H9 (cell line): Measurements from ENCODE around the gene TSPO2. TPM values are rescaled to one million over a fixed set of nuclear protein-coding genes. Genes with fewer than 3 reads are reported as not detected.

Experiments used
- DNase-seq: peaks from one replicate; pipeline ENCODE4 v3.0.0-alpha.2; 2017
- H2AFZ ChIP-seq: one replicate; pipeline ENCODE4 v1.6.1; 2013; ENCODE audit warnings: mild to moderate bottlenecking, low read length, control low read depth, moderate library complexity
- H2AK5ac ChIP-seq: 2 replicates; pipeline ENCODE4 v1.6.1; 2013; ENCODE audit warnings: low read length, control low read depth, mixed read lengths; ENCODE audit not compliant: insufficient read length
- H2BK120ac ChIP-seq: one replicate; pipeline ENCODE4 v1.6.1; 2013; ENCODE audit warnings: low read depth, mild to moderate bottlenecking, low read length, control low read depth, inconsistent platforms; ENCODE audit not compliant: poor library complexity, severe bottlenecking
- H2BK12ac ChIP-seq: 2 replicates; pipeline ENCODE4 v1.6.1; 2013; ENCODE audit warnings: low read length, control low read depth, mixed read lengths, low read depth; ENCODE audit not compliant: insufficient read length
- H2BK15ac ChIP-seq: 2 replicates; pipeline ENCODE4 v1.6.1; 2013; ENCODE audit warnings: low read depth, low read length, control low read depth
- H2BK20ac ChIP-seq: one replicate; pipeline ENCODE4 v1.6.1; 2013; ENCODE audit warnings: low read depth, mild to moderate bottlenecking, low read length, control low read depth, inconsistent platforms; ENCODE audit not compliant: poor library complexity, severe bottlenecking
- H2BK5ac ChIP-seq: 2 replicates; pipeline ENCODE4 v1.6.1; 2013; ENCODE audit warnings: low read length, control low read depth, mixed read lengths; ENCODE audit not compliant: insufficient read length
- H3K14ac ChIP-seq: 2 replicates; pipeline ENCODE4 v1.6.1; 2013; ENCODE audit warnings: low read length, control low read depth; ENCODE audit not compliant: insufficient read depth
- H3K18ac ChIP-seq: 2 replicates; pipeline ENCODE4 v1.6.1; 2013; ENCODE audit warnings: low read depth, mild to moderate bottlenecking, mixed read lengths, low read length, control low read depth; ENCODE audit not compliant: insufficient read length
- H3K23ac ChIP-seq: 2 replicates; pipeline ENCODE4 v1.6.1; 2013; ENCODE audit warnings: low read length, control low read depth, mixed read lengths, low read depth; ENCODE audit not compliant: insufficient read length
- H3K23me2 ChIP-seq: 2 replicates; pipeline ENCODE4 v1.6.1; 2013; ENCODE audit warnings: low read depth, mild to moderate bottlenecking, mixed read lengths, low read length, control low read depth; ENCODE audit not compliant: insufficient read length, poor library complexity, severe bottlenecking
- H3K27ac ChIP-seq: 2 replicates; pipeline ENCODE4 v1.5.1; 2013; ENCODE audit warnings: low read length, control low read depth, mixed read lengths, low read depth; ENCODE audit not compliant: insufficient read length
- H3K27me3 ChIP-seq: 2 replicates; pipeline ENCODE4 v1.6.1; 2013; ENCODE audit warnings: low read length, control low read depth, inconsistent platforms; ENCODE audit not compliant: insufficient read depth
- H3K4ac ChIP-seq: 2 replicates; pipeline ENCODE4 v1.6.1; 2013; ENCODE audit warnings: low read depth, mild to moderate bottlenecking, control low read depth, inconsistent platforms, low read length, moderate library complexity
- H3K4me1 ChIP-seq: 2 replicates; pipeline ENCODE4 v1.6.1; 2013; ENCODE audit warnings: low read length, control low read depth, inconsistent platforms; ENCODE audit not compliant: insufficient read depth
- H3K4me2 ChIP-seq: 2 replicates; pipeline ENCODE4 v1.6.1; 2013; ENCODE audit warnings: low read length, control low read depth, mixed read lengths; ENCODE audit not compliant: insufficient read length, insufficient read depth
- H3K56ac ChIP-seq: 2 replicates; pipeline ENCODE4 v1.6.1; 2013; ENCODE audit warnings: low read depth, mild to moderate bottlenecking, mixed read lengths, low read length, control low read depth; ENCODE audit not compliant: insufficient read length
- H3K79me1 ChIP-seq: 2 replicates; pipeline ENCODE4 v1.6.1; 2013; ENCODE audit warnings: low read depth, mild to moderate bottlenecking, moderate library complexity, low read length, control low read depth, inconsistent platforms; ENCODE audit not compliant: insufficient read depth, poor library complexity, severe bottlenecking
- H3K79me2 ChIP-seq: 2 replicates; pipeline ENCODE4 v1.6.1; 2013; ENCODE audit warnings: low read length, control low read depth, inconsistent platforms; ENCODE audit not compliant: insufficient read depth
- H3K9ac ChIP-seq: 2 replicates; pipeline ENCODE4 v1.6.1; 2013; ENCODE audit warnings: low read length, control low read depth, mixed read lengths; ENCODE audit not compliant: insufficient read length; ENCODE audit errors: extremely low read depth
- H3K9me3 ChIP-seq: one replicate; pipeline ENCODE4 v1.6.1; 2013; ENCODE audit warnings: low read depth, low read length, inconsistent platforms; ENCODE audit not compliant: control insufficient read depth
- H3T11ph ChIP-seq: one replicate; pipeline ENCODE4 v1.6.1; 2013; ENCODE audit warnings: mild to moderate bottlenecking, low read length, control low read depth, inconsistent platforms
- H4K20me1 ChIP-seq: one replicate; pipeline ENCODE4 v1.6.1; 2013; ENCODE audit not compliant: control insufficient read depth, insufficient read length, insufficient read depth
- H4K5ac ChIP-seq: 2 replicates; pipeline ENCODE4 v1.6.1; 2013; ENCODE audit warnings: low read depth, mild to moderate bottlenecking, mixed read lengths, low read length, control low read depth; ENCODE audit not compliant: insufficient read length
- H4K8ac ChIP-seq: replicated peaks from 2 replicates; pipeline ENCODE4 v1.6.1; 2013; ENCODE audit warnings: low read length, control low read depth, mixed read lengths, low read depth; ENCODE audit not compliant: insufficient read length
- H4K91ac ChIP-seq: 2 replicates; pipeline ENCODE4 v1.6.1; 2013; ENCODE audit warnings: low read depth, mild to moderate bottlenecking, moderate library complexity, mixed read lengths, low read length, control low read depth; ENCODE audit not compliant: insufficient read length
- H3K27ac Mint-ChIP-seq, 3 experiments: 2 replicates in 2 of 3; 3 replicates in 1 of 3; pipeline ENCODE4 v1.8.0; 2020 to 2021; ENCODE audit warnings: mixed read lengths in 3 of 3, mild to moderate bottlenecking in 1 of 3, moderate library complexity in 1 of 3
- H3K27me3 Mint-ChIP-seq: 2 replicates; pipeline ENCODE4 v1.8.0; 2021; ENCODE audit warnings: low read depth, mild to moderate bottlenecking, moderate library complexity, mixed read lengths
- H3K36me3 Mint-ChIP-seq, 3 experiments: 2 replicates in 2 of 3; 3 replicates in 1 of 3; pipeline ENCODE4 v1.8.0; 2020 to 2021; ENCODE audit warnings: low read depth in 3 of 3, mixed read lengths in 3 of 3; ENCODE audit not compliant: insufficient read depth in 1 of 3
- H3K4me1 Mint-ChIP-seq, 2 experiments: 2 replicates each; pipeline ENCODE4 v1.8.0; 2020; ENCODE audit warnings: mixed read lengths in 2 of 2
- H3K4me3 Mint-ChIP-seq, 2 experiments: 2 replicates in 1 of 2; 3 replicates in 1 of 2; pipeline ENCODE4 v1.8.0; 2020 to 2021; ENCODE audit warnings: mild to moderate bottlenecking in 2 of 2, mixed read lengths in 2 of 2, moderate library complexity in 1 of 2
- H3K9me3 Mint-ChIP-seq, 2 experiments: 2 replicates in 1 of 2; 3 replicates in 1 of 2; pipeline ENCODE4 v1.8.0; 2020; ENCODE audit warnings: mild to moderate bottlenecking in 2 of 2, mixed read lengths in 2 of 2, moderate library complexity in 1 of 2
- CTCF ChIP-seq: fragments of 200-600 bp; sonication (generic); conservative IDR thresholded peaks from 3 replicates; pipeline ENCODE4 v1.8.0; 2021; ENCODE audit warnings: antibody characterized with exemption, mild to moderate bottlenecking
- WGBS: extraction: QIAGEN DNeasy Blood & Tissue Kit; methylation state at CpG from one replicate; pipeline ENCODE4 v1.1.7; 2013; ENCODE audit warnings: missing lambda C conversion rate, low lambda C conversion rate, mixed read lengths; ENCODE audit not compliant: insufficient read length; ENCODE audit errors: extremely low coverage; 5-methylcytosine and 5-hydroxymethylcytosine counted together
- total RNA-seq: library from RNA; stranded (reverse); gene quantifications from 2 replicates; pipeline ENCODE4 v1.2.1, GENCODE V29; 2021

TSPO2 gene
- total RNA-seq, 1 experiment from 2014 or later: not detected

GRCh38 chr6:41047745-41048732 lies 5.8 kb downstream of the TSPO2 start:
- peaks cover 11 to 20% of the 10 kb centered on the region in 2 experiments for H3K4me1 Mint-ChIP-seq
- no peak overlapping the region for H2AFZ ChIP-seq
- H2BK120ac ChIP-seq: no peak overlapping the region
- H3K27ac Mint-ChIP-seq: peak overlapping the region in 2 of 3 experiments; percentile 33 to 66; a peak in 3 of 7 replicates
- H3K9ac ChIP-seq: no peak overlapping the region
- H2AK5ac ChIP-seq: no peak overlapping the region
- H4K5ac ChIP-seq: no peak overlapping the region
- H3K4me3 Mint-ChIP-seq: no peak overlapping the region
- H3K23me2 ChIP-seq: no peaks in the 10 kb centered on the region
- H3K9me3 ChIP-seq: no peaks in the 10 kb centered on the region
- WGBS: no CpG with 5 or more reads among the region's 9 CpGs
- no peak overlapping the region for H2BK5ac ChIP-seq
- H4K8ac ChIP-seq: no peak overlapping the region
- no peak overlapping the region for H3K4me2 ChIP-seq
- DNase-seq: no peak
- H3K18ac ChIP-seq: no peak overlapping the region
- no peak overlapping the region for H3T11ph ChIP-seq
- no peaks in the 10 kb centered on the region for H4K20me1 ChIP-seq
- peaks cover 7% of the 10 kb centered on the region; the same call in 1 of the 2 replicates for H3K4me1 ChIP-seq
- no peaks in the 10 kb centered on the region; a peak in 2 of 7 replicates for H3K36me3 Mint-ChIP-seq
- H2BK20ac ChIP-seq: no peak overlapping the region
- no peak overlapping the region for H3K27ac ChIP-seq
- no peak overlapping the region for H3K4ac ChIP-seq
- no peaks in the 10 kb centered on the region for H3K79me1 ChIP-seq
- no peak overlapping the region for H3K14ac ChIP-seq
- no peak overlapping the region for H3K56ac ChIP-seq
- no peak overlapping the region for H2BK15ac ChIP-seq
- H3K23ac ChIP-seq: no peak overlapping the region
- peak; percentile 17; the same call in 1 of the 3 replicates for TF ChIP-seq CTCF
- H3K79me2 ChIP-seq: no peaks in the 10 kb centered on the region
- H3K27me3 Mint-ChIP-seq: no peaks in the 10 kb centered on the region
- H3K27me3 ChIP-seq: no peaks in the 10 kb centered on the region
- no peak overlapping the region for H2BK12ac ChIP-seq
- no peak overlapping the region for H4K91ac ChIP-seq
- H3K9me3 Mint-ChIP-seq: no peaks in the 10 kb centered on the region
